HG03575 (cell line): ENCODE measurements around the gene DDX4.
"Not testable (repeated sequence)": the region's sequence is repeated elsewhere in the genome, so short reads cannot be mapped to it uniquely, and the experiment has no call there.

Source experiments
- ATAC-seq: cut with Tn5 transposase; IDR thresholded peaks from one replicate; pipeline ENCODE4 v1.9.1; 2021; ENCODE audit not compliant: unreplicated experiment, insufficient number of reproducible peaks, low FRiP score; ENCODE audit errors: extremely low read depth

DDX4 gene

GRCh38 chr5:55815939-55816338 is 78.1 kb downstream of the DDX4 start:
- not testable (repeated sequence) for ATAC-seq

- ATAC-seq, result no peak
Observed at GRCh38 chr5:55816342-55816741, 78.5 kb downstream of the DDX4 start.

GRCh38 chr5:55817030-55817429 is 79.2 kb downstream of the DDX4 start:
- no peak for ATAC-seq

- ATAC-seq, result no peak
Observed at GRCh38 chr5:55820488-55820887, 82.6 kb downstream of the DDX4 start.

- ATAC-seq, result no peak
Observed at GRCh38 chr5:55821731-55822512, 84.1 kb downstream of the DDX4 start.

GRCh38 chr5:55823151-55823796 is 85.4 kb downstream of the DDX4 start:
- no peak for ATAC-seq

GRCh38 chr5:55829956-55830355 is 92.1 kb downstream of the DDX4 start:
- ATAC-seq, result no peak

- no peak for ATAC-seq
Observed at GRCh38 chr5:55832446-55832845, 94.6 kb downstream of the DDX4 start.

- no peak for ATAC-seq
Observed at GRCh38 chr5:55836191-55836590, 98.3 kb downstream of the DDX4 start.

- ATAC-seq, result no peak
Observed at GRCh38 chr5:55841976-55842375, 104.1 kb downstream of the DDX4 start.

GRCh38 chr5:55847837-55848236 is 110.0 kb downstream of the DDX4 start:
- ATAC-seq, result no peak

- ATAC-seq, result no peak
Observed at GRCh38 chr5:55848783-55849182, 110.9 kb downstream of the DDX4 start.

GRCh38 chr5:55850839-55851674 is 113.2 kb downstream of the DDX4 start, which contains the start of gene IL31RA:
TSS of gene IL31RA (plus strand) at chr5:55851357. CDS start at chr5:55851571, 214 bp downstream.
- no peak for ATAC-seq

- no peak for ATAC-seq
Observed at GRCh38 chr5:55851675-55851979, 113.8 kb downstream of the DDX4 start.

GRCh38 chr5:55852503-55852902 is 114.6 kb downstream of the DDX4 start:
- ATAC-seq, result no peak

GRCh38 chr5:55853041-55853670 is 115.3 kb downstream of the DDX4 start:
- ATAC-seq, result no peak

- ATAC-seq, result no peak
Observed at GRCh38 chr5:55853818-55854217, 116.0 kb downstream of the DDX4 start.

GRCh38 chr5:55855509-55855908 is 117.6 kb downstream of the DDX4 start:
- ATAC-seq, result no peak

- no peak for ATAC-seq
Observed at GRCh38 chr5:55856516-55857246, 118.8 kb downstream of the DDX4 start.
